HepG2 (cell line): ENCODE measurements around the gene SOX9. TPM values are rescaled to one million over a fixed set of nuclear protein-coding genes. Genes with fewer than 3 reads are reported as not detected.
A peak's percentile ranks its signal among the peaks of the same experiment; 100 is the strongest.

Source experiments
- ATAC-seq: fragments of 200-7000 bp; cut with Tn5 transposase; 3 replicates; pipeline ENCODE4 v1.9.1; 2020; ENCODE audit warnings: mild to moderate bottlenecking, moderate library complexity
- BruUV-seq: library from RNA; stranded (reverse); fragments of 400-500 nt; replicated peaks from 2 replicates; lab custom pipeline; 2021; lab: Mats Ljungman, UMichigan
- CTCF ChIA-PET: fragments of 300-600 bp; formaldehyde crosslinking; extraction: SDS; loops from one replicate; lab custom pipeline; 2021; ENCODE audit warnings: low total read pairs, inconsistent platforms, low intra/inter-chr PET ratio; lab: Yijun Ruan, JAX
- POLR2A ChIA-PET: fragments of 350-600 bp; sonication (Branson Sonifier 250); formaldehyde crosslinking; loops from one replicate; lab custom pipeline; 2020; ENCODE audit warnings: antibody characterized with exemption, inconsistent platforms; lab: Yijun Ruan, JAX
- DNase-seq: peaks from one replicate; pipeline ENCODE4 v3.0.0-alpha.2; 2015; ENCODE audit warnings: low spot score
- FAIRE-seq: peaks from 3 replicates; lab custom pipeline; 2011; peaks lifted over from hg19 to GRCh38; lab: Jason Lieb, UNC
- H2AFZ ChIP-seq: one replicate; pipeline ENCODE4 v1.6.1; 2011; ENCODE audit warnings: low read length, inconsistent platforms
- H3K27ac ChIP-seq: fragments of 300-600 bp; 3 replicates; pipeline ENCODE4 v1.8.0; 2011; ENCODE audit warnings: mixed run types, mild to moderate bottlenecking, mixed read lengths, low read length, inconsistent platforms; ENCODE audit not compliant: insufficient read depth; ENCODE audit errors: extremely low read length
- H3K27me3 ChIP-seq, 2 experiments: fragments of 200-600 bp in 1 of 2; 2 replicates in 1 of 2; 3 replicates in 1 of 2; pipeline versions ENCODE4 v1.6.0 to v1.8.0; 2011; ENCODE audit warnings: low read length in 2 of 2, mild to moderate bottlenecking in 2 of 2, moderate library complexity in 2 of 2, inconsistent platforms in 1 of 2; ENCODE audit not compliant: insufficient read depth in 2 of 2, control insufficient read depth in 1 of 2
- H3K36me3 ChIP-seq, 2 experiments: fragments of 200-600 bp in 1 of 2; replicated peaks in 1 of 2; 2 replicates in 1 of 2; 3 replicates in 1 of 2; pipeline versions ENCODE4 v1.5.1 to v1.8.0; 2011; ENCODE audit warnings: low read length in 2 of 2, inconsistent platforms in 1 of 2; ENCODE audit not compliant: insufficient read depth in 2 of 2, control insufficient read depth in 1 of 2
- H3K4me1 ChIP-seq: 2 replicates; pipeline ENCODE4 v1.5.1; 2012; ENCODE audit warnings: low read length, inconsistent platforms; ENCODE audit not compliant: insufficient read depth
- H3K4me2 ChIP-seq: 2 replicates; pipeline ENCODE4 v1.6.0; 2011; ENCODE audit warnings: low read depth, low read length, inconsistent platforms
- H3K4me3 ChIP-seq, 3 experiments: fragments of 200-600 bp in 1 of 3; sonication (generic), shearing (Covaris generic) in 1 of 3; replicated peaks in 1 of 3; 2 replicates each; pipeline ENCODE4 v1.5.1; 2011 to 2016; ENCODE audit warnings: low read length in 3 of 3, inconsistent platforms in 2 of 3, low read depth in 2 of 3, mild to moderate bottlenecking in 2 of 3, control low read depth in 1 of 3, mixed read lengths in 1 of 3; ENCODE audit not compliant: insufficient read depth in 1 of 3
- H3K79me2 ChIP-seq: one replicate; pipeline ENCODE4 v1.6.1; 2011; ENCODE audit warnings: low read length, inconsistent platforms; ENCODE audit not compliant: insufficient read depth
- H3K9ac ChIP-seq: 2 replicates; pipeline ENCODE4 v1.6.0; 2011; ENCODE audit warnings: mild to moderate bottlenecking, low read depth, low read length, inconsistent platforms; ENCODE audit not compliant: insufficient read depth
- H3K9me3 ChIP-seq: 2 replicates; pipeline ENCODE4 v1.5.1; 2012; ENCODE audit warnings: mild to moderate bottlenecking, low read length
- H4K20me1 ChIP-seq: 2 replicates; pipeline ENCODE4 v1.6.0; 2011; ENCODE audit warnings: inconsistent platforms, mild to moderate bottlenecking, low read length, moderate library complexity; ENCODE audit not compliant: insufficient read depth
- BCL6 ChIP-seq: IDR thresholded peaks from 2 replicates; pipeline ENCODE4 v1.6.1; 2016; ENCODE audit warnings: missing genetic modification reagents, missing compliant biosample characterization
- CENPX ChIP-seq: sonication (generic); formaldehyde crosslinking; IDR thresholded peaks from 2 replicates; pipeline ENCODE4 v1.9.0; 2021; ENCODE audit warnings: mild to moderate bottlenecking, missing genetic modification reagents, moderate library complexity
- CREB1 ChIP-seq, 2 experiments: fragments of 450-650 bp in 1 of 2; IDR thresholded peaks; 2 replicates each; pipeline ENCODE4 v1.6.1; 2016 to 2017; ENCODE audit warnings: control low read depth in 1 of 2, mild to moderate bottlenecking in 1 of 2, missing compliant biosample characterization in 1 of 2, missing genetic modification characterization in 1 of 2
- GATAD2A ChIP-seq: IDR thresholded peaks from 2 replicates; pipeline ENCODE4 v1.6.1; 2016
- KDM5A ChIP-seq: fragments of 200-600 bp; sonication (generic); IDR thresholded peaks from 2 replicates; pipeline ENCODE4 v1.7.0; 2018; ENCODE audit warnings: antibody characterized with exemption, mild to moderate bottlenecking, low read length, borderline replicate concordance
- NR3C1 ChIP-seq: sonication (generic); formaldehyde crosslinking; IDR thresholded peaks from 2 replicates; pipeline ENCODE4 v1.4.0; 2020; ENCODE audit warnings: missing genetic modification reagents
- SALL1 ChIP-seq: sonication (generic); formaldehyde crosslinking; IDR thresholded peaks from 2 replicates; pipeline ENCODE4 v1.8.0; 2022; ENCODE audit warnings: mild to moderate bottlenecking, missing genetic modification reagents
- SOX6 ChIP-seq, 2 experiments: fragments of 450-650 bp in 1 of 2; sonication (generic) in 1 of 2; formaldehyde crosslinking in 1 of 2; IDR thresholded peaks; 2 replicates each; pipeline versions ENCODE4 v1.4.0 to v1.6.1; 2017 to 2020; ENCODE audit warnings: antibody characterized with exemption in 1 of 2, mild to moderate bottlenecking in 1 of 2, missing genetic modification reagents in 1 of 2
- WGBS: methylation state at CpG from one replicate; pipeline ENCODE4 v1.1.6; 2017; ENCODE audit warnings: low lambda C conversion rate; 5-methylcytosine and 5-hydroxymethylcytosine counted together
- in situ Hi-C: cut with HindIII; loops from 2 replicates; pipeline ENCODE4 v1.10.0; 2017; ENCODE audit warnings: low pct_unique_long_range_greater_than_20kb; ENCODE audit not compliant: extremely low pct_ligation_motif_present
- intact Hi-C: fragments of 100-400 bp; cut with micrococcal nuclease; formaldehyde crosslinking; loops from one replicate; pipeline ENCODE4 v1.10.0; 2022; ENCODE audit not compliant: unreplicated experiment
- polyA plus RNA-seq, 8 experiments: library from polyadenylated mRNA; depleted of rRNA in 3 of 8; stranded (reverse) in 7 of 8; unstranded in 1 of 8; fragments of >200 nt; fragmentation: Illumina TruSeq in 4 of 8; extraction: Trizol in 4 of 8; gene quantifications; 2 replicates each; pipeline versions ENCODE4 v1.2.1 to v1.2.3, GENCODE V29; 2011 to 2016; ENCODE audit warnings: low read depth in 4 of 8, missing spikeins in 1 of 8, mixed read lengths in 1 of 8; ENCODE audit not compliant: insufficient read depth in 1 of 8
- total RNA-seq, 5 experiments: library from RNA; depleted of rRNA; stranded (reverse); fragments of >200 nt; fragmentation: Illumina TruSeq; extraction: Trizol; gene quantifications; 2 replicates each; pipeline ENCODE4 v1.2.3, GENCODE V29; 2016; ENCODE audit warnings: low read depth in 1 of 5
- TF ChIP-seq, protein P1 (sequence below): sonication (generic); formaldehyde crosslinking; IDR thresholded peaks from one replicate; pipeline ENCODE4 v1.5.1; 2020; ENCODE audit warnings: mild to moderate bottlenecking, missing genetic modification reagents; ENCODE audit errors: not compliant biosample characterization
- TF ChIP-seq, protein P2 (sequence below): sonication (generic); formaldehyde crosslinking; IDR thresholded peaks from 2 replicates; pipeline ENCODE4 v1.4.0; 2020; ENCODE audit warnings: mild to moderate bottlenecking, missing genetic modification reagents

The SOX9 gene
- total and polyA plus RNA-seq, 2 of the 13 experiments (the other 11 are each of a cell fraction or from before 2014, with no cell fraction given) = 16.1 to 27.6 TPM

DNA sequence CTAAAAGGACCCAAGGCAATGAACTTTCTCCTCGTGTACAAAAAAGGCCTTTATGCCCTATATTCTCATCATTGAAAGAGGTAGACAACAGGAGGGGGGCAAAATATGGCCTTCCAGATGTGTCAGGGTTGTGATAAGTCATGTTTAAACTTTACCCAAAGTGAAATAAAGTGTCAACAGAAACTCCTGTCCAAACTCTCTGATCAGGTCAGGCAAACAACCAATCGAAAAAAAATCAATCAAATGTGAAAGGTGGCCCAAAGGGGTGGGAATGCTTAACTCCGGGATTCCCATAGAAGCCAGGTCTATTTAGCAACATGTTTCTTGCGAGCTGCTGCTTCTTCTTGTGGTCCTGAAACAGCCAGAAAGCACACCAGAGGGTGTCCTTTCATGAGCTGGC is 49.5 kb upstream of the SOX9 start (continued):
- TF ChIP-seq, protein P1, sequence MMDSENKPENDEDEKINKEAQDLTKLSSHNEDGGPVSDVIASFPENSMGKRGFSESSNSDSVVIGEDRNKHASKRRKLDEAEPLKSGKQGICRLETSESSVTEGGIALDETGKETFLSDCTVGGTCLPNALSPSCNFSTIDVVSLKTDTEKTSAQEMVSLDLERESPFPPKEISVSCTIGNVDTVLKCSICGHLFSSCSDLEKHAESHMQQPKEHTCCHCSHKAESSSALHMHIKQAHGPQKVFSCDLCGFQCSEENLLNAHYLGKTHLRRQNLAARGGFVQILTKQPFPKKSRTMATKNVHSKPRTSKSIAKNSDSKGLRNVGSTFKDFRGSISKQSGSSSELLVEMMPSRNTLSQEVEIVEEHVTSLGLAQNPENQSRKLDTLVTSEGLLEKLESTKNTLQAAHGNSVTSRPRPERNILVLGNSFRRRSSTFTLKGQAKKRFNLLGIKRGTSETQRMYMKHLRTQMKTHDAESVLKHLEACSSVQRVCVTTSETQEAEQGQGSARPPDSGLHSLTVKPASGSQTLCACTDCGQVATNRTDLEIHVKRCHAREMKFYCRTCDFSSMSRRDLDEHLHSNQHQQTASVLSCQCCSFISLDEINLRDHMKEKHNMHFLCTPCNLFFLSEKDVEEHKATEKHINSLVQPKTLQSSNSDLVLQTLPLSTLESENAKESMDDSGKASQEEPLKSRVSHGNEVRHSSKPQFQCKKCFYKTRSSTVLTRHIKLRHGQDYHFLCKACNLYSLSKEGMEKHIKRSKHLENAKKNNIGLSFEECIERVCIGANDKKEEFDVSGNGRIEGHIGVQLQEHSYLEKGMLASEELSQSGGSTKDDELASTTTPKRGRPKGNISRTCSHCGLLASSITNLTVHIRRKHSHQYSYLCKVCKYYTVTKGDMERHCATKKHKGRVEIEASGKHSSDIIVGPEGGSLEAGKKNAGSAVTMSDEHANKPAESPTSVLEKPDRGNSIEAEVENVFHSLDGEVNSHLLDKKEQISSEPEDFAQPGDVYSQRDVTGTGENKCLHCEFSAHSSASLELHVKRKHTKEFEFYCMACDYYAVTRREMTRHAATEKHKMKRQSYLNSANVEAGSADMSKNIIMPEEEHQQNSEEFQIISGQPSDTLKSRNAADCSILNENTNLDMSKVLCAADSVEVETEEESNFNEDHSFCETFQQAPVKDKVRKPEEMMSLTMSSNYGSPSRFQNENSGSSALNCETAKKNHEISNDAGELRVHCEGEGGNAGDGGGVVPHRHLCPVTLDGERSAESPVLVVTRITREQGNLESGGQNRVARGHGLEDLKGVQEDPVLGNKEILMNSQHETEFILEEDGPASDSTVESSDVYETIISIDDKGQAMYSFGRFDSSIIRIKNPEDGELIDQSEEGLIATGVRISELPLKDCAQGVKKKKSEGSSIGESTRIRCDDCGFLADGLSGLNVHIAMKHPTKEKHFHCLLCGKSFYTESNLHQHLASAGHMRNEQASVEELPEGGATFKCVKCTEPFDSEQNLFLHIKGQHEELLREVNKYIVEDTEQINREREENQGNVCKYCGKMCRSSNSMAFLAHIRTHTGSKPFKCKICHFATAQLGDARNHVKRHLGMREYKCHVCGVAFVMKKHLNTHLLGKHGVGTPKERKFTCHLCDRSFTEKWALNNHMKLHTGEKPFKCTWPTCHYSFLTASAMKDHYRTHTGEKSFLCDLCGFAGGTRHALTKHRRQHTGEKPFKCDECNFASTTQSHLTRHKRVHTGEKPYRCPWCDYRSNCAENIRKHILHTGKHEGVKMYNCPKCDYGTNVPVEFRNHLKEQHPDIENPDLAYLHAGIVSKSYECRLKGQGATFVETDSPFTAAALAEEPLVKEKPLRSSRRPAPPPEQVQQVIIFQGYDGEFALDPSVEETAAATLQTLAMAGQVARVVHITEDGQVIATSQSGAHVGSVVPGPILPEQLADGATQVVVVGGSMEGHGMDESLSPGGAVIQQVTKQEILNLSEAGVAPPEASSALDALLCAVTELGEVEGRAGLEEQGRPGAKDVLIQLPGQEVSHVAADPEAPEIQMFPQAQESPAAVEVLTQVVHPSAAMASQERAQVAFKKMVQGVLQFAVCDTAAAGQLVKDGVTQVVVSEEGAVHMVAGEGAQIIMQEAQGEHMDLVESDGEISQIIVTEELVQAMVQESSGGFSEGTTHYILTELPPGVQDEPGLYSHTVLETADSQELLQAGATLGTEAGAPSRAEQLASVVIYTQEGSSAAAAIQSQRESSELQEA (CRISPR knock-in tag) = no peak

DNA sequence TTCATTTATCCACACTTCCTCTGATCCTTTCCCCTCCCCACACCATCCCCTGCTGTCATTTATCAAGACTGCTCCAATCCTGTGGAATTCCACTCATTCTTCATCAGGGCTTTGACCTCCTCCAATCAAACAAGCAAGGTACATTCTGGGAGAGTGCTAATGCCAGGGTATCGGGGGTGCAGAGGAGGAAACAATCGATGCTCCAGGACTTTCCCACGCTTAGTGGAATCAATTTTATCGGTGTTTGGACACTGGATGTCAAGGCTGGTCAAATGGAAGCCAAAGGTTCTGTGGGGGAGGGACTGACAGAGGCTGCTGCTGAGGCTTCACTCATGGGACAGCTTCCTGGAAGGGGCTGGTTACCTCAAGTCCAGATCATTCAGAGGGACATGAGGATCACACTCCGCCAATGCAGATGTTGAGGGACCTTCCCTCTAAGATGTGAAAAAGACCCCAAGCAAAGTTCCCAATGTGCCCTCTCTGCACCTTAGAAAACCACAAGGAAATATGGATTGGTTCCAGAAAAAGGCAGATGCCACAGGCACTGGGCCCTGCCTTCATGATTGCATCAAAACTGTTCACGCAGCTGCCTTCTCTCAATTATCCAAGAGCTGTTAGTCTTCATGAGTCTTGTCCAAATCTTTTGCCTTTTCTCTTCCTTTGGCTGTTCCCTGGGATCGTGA is 44.7 kb upstream of the SOX9 start:
- Histone ChIP-seq H3K27ac (no peak overlapping the region), H3K27me3 (peaks cover 0 to 9% of the 10 kb centered on the region in 2 experiments; a peak in 2 of 5 replicates), H2AFZ (no peak overlapping the region), H3K9me3 (no peaks in the 10 kb centered on the region), H3K4me2 (no peak overlapping the region), H3K36me3 (no peaks in the 10 kb centered on the region), H4K20me1 (no peaks in the 10 kb centered on the region), H3K9ac (no peak overlapping the region), H3K4me1 (peaks cover 14% of the 10 kb centered on the region), H3K79me2 (no peaks in the 10 kb centered on the region), H3K4me3 (no peak overlapping the region)
- no peak for FAIRE-seq
- intact Hi-C loops (no loop called here), in situ Hi-C loops (no loop called here)
- POLR2A ChIA-PET = interaction anchor here (0.6 to 1.2 kb wide), 3 partner anchors 45 to 446 kb away, joined by 3 to 4 read pairs (median 3); partner anchors contain the start of gene SOX9
- ATAC-seq = peak; percentile 71
- DNase-seq = peak; percentile 29
- WGBS = 15% methylated on average over 7 of the region's 7 CpGs
- BruUV-seq = no TSS peak
- CTCF ChIA-PET = no interaction called here
- TF ChIP-seq NR3C1 (CRISPR knock-in tag) (no peak), SALL1 (CRISPR knock-in tag) (peak; percentile 39; the same call in 1 of the 2 replicates), GATAD2A (CRISPR knock-in tag) (peak; percentile 35; the same call in 1 of the 2 replicates), SOX6 (IDR thresholded peaks at IDR 0.05) (no peak), SOX6 (CRISPR knock-in tag; IDR thresholded peaks at IDR 0.05) (peak; percentile 66), BCL6 (CRISPR knock-in tag) (peak; percentile 62; the same call in 1 of the 2 replicates), CREB1 (IDR thresholded peaks at IDR 0.05) (no peak), CREB1 (CRISPR knock-in tag; IDR thresholded peaks at IDR 0.05) (no peak), KDM5A (no peak), CENPX (CRISPR knock-in tag) (no peak)
- TF ChIP-seq, protein P2, sequence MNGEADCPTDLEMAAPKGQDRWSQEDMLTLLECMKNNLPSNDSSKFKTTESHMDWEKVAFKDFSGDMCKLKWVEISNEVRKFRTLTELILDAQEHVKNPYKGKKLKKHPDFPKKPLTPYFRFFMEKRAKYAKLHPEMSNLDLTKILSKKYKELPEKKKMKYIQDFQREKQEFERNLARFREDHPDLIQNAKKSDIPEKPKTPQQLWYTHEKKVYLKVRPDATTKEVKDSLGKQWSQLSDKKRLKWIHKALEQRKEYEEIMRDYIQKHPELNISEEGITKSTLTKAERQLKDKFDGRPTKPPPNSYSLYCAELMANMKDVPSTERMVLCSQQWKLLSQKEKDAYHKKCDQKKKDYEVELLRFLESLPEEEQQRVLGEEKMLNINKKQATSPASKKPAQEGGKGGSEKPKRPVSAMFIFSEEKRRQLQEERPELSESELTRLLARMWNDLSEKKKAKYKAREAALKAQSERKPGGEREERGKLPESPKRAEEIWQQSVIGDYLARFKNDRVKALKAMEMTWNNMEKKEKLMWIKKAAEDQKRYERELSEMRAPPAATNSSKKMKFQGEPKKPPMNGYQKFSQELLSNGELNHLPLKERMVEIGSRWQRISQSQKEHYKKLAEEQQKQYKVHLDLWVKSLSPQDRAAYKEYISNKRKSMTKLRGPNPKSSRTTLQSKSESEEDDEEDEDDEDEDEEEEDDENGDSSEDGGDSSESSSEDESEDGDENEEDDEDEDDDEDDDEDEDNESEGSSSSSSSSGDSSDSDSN (CRISPR knock-in tag) = 0 out of 2 replicates have a peak, but pooled peaks have one; percentile 19
